ENCODE data around the gene FARP1.

Gene FARP1

GRCh38 chr13:98422046-98422445 is 279.2 kb downstream of the FARP1 start:
- no peak for DNase-seq (ENCODE audit: low spot score)

- no peak for DNase-seq (ENCODE audit: low spot score)
Measured at GRCh38 chr13:98423417-98423816, 280.5 kb downstream of the FARP1 start.

GRCh38 chr13:98427331-98427995 is 284.6 kb downstream of the FARP1 start:
- DNase-seq (ENCODE audit: low spot score), result no peak

- no peak for DNase-seq (ENCODE audit: low spot score)
Measured at GRCh38 chr13:98428256-98428966, 285.5 kb downstream of the FARP1 start.

GRCh38 chr13:98429081-98429480 is 286.2 kb downstream of the FARP1 start:
- no peak for DNase-seq (ENCODE audit: low spot score)

GRCh38 chr13:98429531-98429930 is 286.6 kb downstream of the FARP1 start:
- DNase-seq (ENCODE audit: low spot score), result no peak

- DNase-seq (ENCODE audit: low spot score), result no peak
Measured at GRCh38 chr13:98429977-98430736, 287.3 kb downstream of the FARP1 start.

GRCh38 chr13:98432638-98433037 is 289.7 kb downstream of the FARP1 start:
- no peak for DNase-seq (ENCODE audit: low spot score)

- no peak for DNase-seq (ENCODE audit: low spot score)
Measured at GRCh38 chr13:98433654-98434053, 290.8 kb downstream of the FARP1 start.

GRCh38 chr13:98434060-98434459 is 291.2 kb downstream of the FARP1 start:
- DNase-seq (ENCODE audit: low spot score), result no peak

GRCh38 chr13:98435376-98435775 is 292.5 kb downstream of the FARP1 start:
- no peak for DNase-seq (ENCODE audit: low spot score)

GRCh38 chr13:98436233-98436910 is 293.5 kb downstream of the FARP1 start:
- DNase-seq (ENCODE audit: low spot score), result no peak

- no peak for DNase-seq (ENCODE audit: low spot score)
Measured at GRCh38 chr13:98438246-98439125, 295.6 kb downstream of the FARP1 start.

GRCh38 chr13:98439126-98439828 is 296.4 kb downstream of the FARP1 start:
- no peak for DNase-seq (ENCODE audit: low spot score)

- no peak for DNase-seq (ENCODE audit: low spot score)
Measured at GRCh38 chr13:98439896-98440295, 297.0 kb downstream of the FARP1 start.

- no peak for DNase-seq (ENCODE audit: low spot score)
Measured at GRCh38 chr13:98440390-98441055, 297.6 kb downstream of the FARP1 start.

GRCh38 chr13:98441056-98441676 is 298.3 kb downstream of the FARP1 start:
- no peak for DNase-seq (ENCODE audit: low spot score)

- no peak for DNase-seq (ENCODE audit: low spot score)
Measured at GRCh38 chr13:98442391-98443230, 299.7 kb downstream of the FARP1 start.

- DNase-seq (ENCODE audit: low spot score), result no peak
Measured at GRCh38 chr13:98443329-98443728, 300.4 kb downstream of the FARP1 start.

All from COLO829 (cell line).